Ishikawa (cell line): Measurements from ENCODE around the gene PLA2R1.

Experiments used
- CEBPB ChIP-seq: IDR thresholded peaks from 2 replicates; pipeline ENCODE4 v1.6.1; 2012
- CREB1 ChIP-seq: IDR thresholded peaks from 2 replicates; pipeline ENCODE4 v1.6.1; 2012; ENCODE audit warnings: low read depth
- EGR1 ChIP-seq: IDR thresholded peaks from 2 replicates; pipeline ENCODE4 v1.6.1; 2012
- EP300 ChIP-seq: IDR thresholded peaks from 2 replicates; pipeline ENCODE4 v1.6.1; 2012; ENCODE audit warnings: borderline replicate concordance
- FOXM1 ChIP-seq: IDR thresholded peaks from 2 replicates; pipeline ENCODE4 v1.6.1; 2012; ENCODE audit warnings: low read depth, borderline replicate concordance
- MAX ChIP-seq: IDR thresholded peaks from 2 replicates; pipeline ENCODE4 v1.6.1; 2012
- NFIC ChIP-seq: IDR thresholded peaks from 2 replicates; pipeline ENCODE4 v1.6.1; 2012
- RAD21 ChIP-seq: IDR thresholded peaks from 2 replicates; pipeline ENCODE4 v1.6.1; 2012; ENCODE audit warnings: low read depth
- REST ChIP-seq: IDR thresholded peaks from 2 replicates; pipeline ENCODE4 v1.6.1; 2012; ENCODE audit warnings: low read depth, mild to moderate bottlenecking
- TAF1 ChIP-seq: IDR thresholded peaks from 2 replicates; pipeline ENCODE4 v1.6.1; 2012; ENCODE audit warnings: low read depth, mild to moderate bottlenecking
- TCF12 ChIP-seq: IDR thresholded peaks from 2 replicates; pipeline ENCODE4 v1.6.1; 2012; ENCODE audit warnings: low read depth
- TEAD4 ChIP-seq: IDR thresholded peaks from 2 replicates; pipeline ENCODE4 v1.6.1; 2012
- USF1 ChIP-seq: IDR thresholded peaks from 2 replicates; pipeline ENCODE4 v1.6.1; 2012
- YY1 ChIP-seq: IDR thresholded peaks from 2 replicates; pipeline ENCODE4 v1.6.1; 2012; ENCODE audit warnings: low read depth
- ZBTB7A ChIP-seq: IDR thresholded peaks from 2 replicates; pipeline ENCODE4 v1.6.1; 2012; ENCODE audit warnings: low read depth

The PLA2R1 gene

GRCh38 chr2:160060297-160060696, 2.1 kb downstream of the PLA2R1 start:
- TF ChIP-seq EGR1 (no peak), NFIC (no peak), TAF1 (no peak), TCF12 (no peak), REST (no peak), FOXM1 (no peak), USF1 (no peak), RAD21 (no peak), TEAD4 (no peak), ZBTB7A (no peak), MAX (no peak), CEBPB (no peak)

GRCh38 chr2:160057356-160057755, 5.1 kb downstream of the PLA2R1 start:
- no peak for TF ChIP-seq TAF1
- TF ChIP-seq CREB1 = no peak
- no peak for TF ChIP-seq REST
- TF ChIP-seq RAD21 = no peak
- no peak for TF ChIP-seq TCF12
- no peak for TF ChIP-seq NFIC
- TF ChIP-seq ZBTB7A = no peak
- TF ChIP-seq USF1 = no peak

- TF ChIP-seq TCF12 (no peak), TEAD4 (no peak)
Measured at GRCh38 chr2:160055726-160056108, 6.7 kb downstream of the PLA2R1 start.

- TF ChIP-seq CEBPB (no peak), NFIC (no peak)
Measured at GRCh38 chr2:160054984-160055725, 7.3 kb downstream of the PLA2R1 start.

GRCh38 chr2:160053946-160054345, 8.5 kb downstream of the PLA2R1 start:
- TF ChIP-seq EP300 = no peak
- TF ChIP-seq MAX = no peak
- no peak for TF ChIP-seq FOXM1
- no peak for TF ChIP-seq YY1
- TF ChIP-seq TAF1 = no peak
- TF ChIP-seq TEAD4 = no peak
- no peak for TF ChIP-seq CEBPB
- no peak for TF ChIP-seq REST
- no peak for TF ChIP-seq ZBTB7A
- no peak for TF ChIP-seq TCF12
- TF ChIP-seq RAD21 = no peak
- no peak for TF ChIP-seq CREB1

- TF ChIP-seq NFIC (no peak), ZBTB7A (no peak), EGR1 (no peak), TCF12 (no peak), RAD21 (no peak), MAX (no peak), CREB1 (no peak), TAF1 (no peak), REST (no peak), FOXM1 (no peak), EP300 (no peak), CEBPB (no peak)
Measured at GRCh38 chr2:160052531-160052930, 9.9 kb downstream of the PLA2R1 start.
